GM12864 (cell line): ENCODE data around the gene NDUFAF2.
"Not testable (repeated sequence)": the region's sequence is repeated elsewhere in the genome, so short reads cannot be mapped to it uniquely, and the experiment has no call there.

Experiments
- DNase-seq: peaks from one replicate; pipeline ENCODE4 v3.0.0-alpha.2; 2011; ENCODE audit warnings: low read depth
- H3K4me3 ChIP-seq: 2 replicates; pipeline ENCODE4 v1.5.1; 2011; ENCODE audit warnings: mild to moderate bottlenecking, low read depth, low read length, control low read depth
- TF ChIP-seq, protein P1 (sequence below): IDR thresholded peaks from 2 replicates; pipeline ENCODE4 v1.5.1; 2011; ENCODE audit warnings: low read depth, mild to moderate bottlenecking, moderate library complexity, low read length, control low read depth, inconsistent platforms; ENCODE audit errors: missing control alignments

Gene NDUFAF2

GRCh38 chr5:61177716-61178115 lies 232.7 kb downstream of the NDUFAF2 start:
- peak; percentile 56 for DNase-seq
- no peak overlapping the region for H3K4me3 ChIP-seq
- TF ChIP-seq, protein P1, sequence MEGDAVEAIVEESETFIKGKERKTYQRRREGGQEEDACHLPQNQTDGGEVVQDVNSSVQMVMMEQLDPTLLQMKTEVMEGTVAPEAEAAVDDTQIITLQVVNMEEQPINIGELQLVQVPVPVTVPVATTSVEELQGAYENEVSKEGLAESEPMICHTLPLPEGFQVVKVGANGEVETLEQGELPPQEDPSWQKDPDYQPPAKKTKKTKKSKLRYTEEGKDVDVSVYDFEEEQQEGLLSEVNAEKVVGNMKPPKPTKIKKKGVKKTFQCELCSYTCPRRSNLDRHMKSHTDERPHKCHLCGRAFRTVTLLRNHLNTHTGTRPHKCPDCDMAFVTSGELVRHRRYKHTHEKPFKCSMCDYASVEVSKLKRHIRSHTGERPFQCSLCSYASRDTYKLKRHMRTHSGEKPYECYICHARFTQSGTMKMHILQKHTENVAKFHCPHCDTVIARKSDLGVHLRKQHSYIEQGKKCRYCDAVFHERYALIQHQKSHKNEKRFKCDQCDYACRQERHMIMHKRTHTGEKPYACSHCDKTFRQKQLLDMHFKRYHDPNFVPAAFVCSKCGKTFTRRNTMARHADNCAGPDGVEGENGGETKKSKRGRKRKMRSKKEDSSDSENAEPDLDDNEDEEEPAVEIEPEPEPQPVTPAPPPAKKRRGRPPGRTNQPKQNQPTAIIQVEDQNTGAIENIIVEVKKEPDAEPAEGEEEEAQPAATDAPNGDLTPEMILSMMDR, result no peak

DNA sequence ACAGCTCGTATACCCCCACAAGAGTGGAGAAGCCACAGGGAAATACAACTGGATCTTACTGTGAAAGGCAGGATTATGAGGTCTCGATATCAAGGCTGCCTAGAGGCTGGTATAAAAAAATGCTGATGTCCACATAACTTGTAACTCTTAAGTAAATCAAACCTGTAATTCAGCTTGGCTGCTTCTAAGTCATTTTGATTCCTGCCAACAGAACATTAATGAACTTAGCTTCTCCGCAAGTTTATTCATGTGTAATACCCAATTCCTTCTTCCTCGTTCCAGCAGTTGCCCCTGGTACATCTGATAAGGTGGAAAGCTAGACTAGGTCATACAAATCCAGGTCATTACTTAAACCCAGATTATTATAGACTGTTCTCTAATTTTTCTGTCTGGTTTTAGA lies 233.7 kb downstream of the NDUFAF2 start:
- no peak overlapping the region for H3K4me3 ChIP-seq
- TF ChIP-seq, protein P1, result no peak

DNA sequence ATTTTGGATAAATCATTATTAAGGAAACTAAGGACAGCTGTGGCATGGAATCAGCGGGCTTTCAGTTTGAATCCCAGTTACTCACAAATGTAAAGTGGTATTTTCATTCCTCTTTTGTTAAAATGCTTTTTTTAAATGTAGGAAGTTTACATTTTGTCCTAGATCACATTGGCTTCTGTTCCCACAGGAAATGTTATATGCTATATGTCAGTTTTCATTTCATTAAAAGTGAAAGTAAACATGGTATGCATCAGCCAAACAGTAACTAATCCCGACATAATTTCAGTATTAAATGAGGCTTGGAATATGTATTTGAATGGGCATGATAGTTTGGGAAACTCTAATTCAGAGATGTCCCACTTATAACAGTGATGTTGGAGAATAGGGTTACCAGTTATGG lies 235.9 kb downstream of the NDUFAF2 start:
- TF ChIP-seq, protein P1, result no peak
- H3K4me3 ChIP-seq, result no peak overlapping the region
- DNase-seq, result no peak

More for the DNA sequence above, 233.7 kb downstream of the NDUFAF2 start:
- no peak for DNase-seq

DNA sequence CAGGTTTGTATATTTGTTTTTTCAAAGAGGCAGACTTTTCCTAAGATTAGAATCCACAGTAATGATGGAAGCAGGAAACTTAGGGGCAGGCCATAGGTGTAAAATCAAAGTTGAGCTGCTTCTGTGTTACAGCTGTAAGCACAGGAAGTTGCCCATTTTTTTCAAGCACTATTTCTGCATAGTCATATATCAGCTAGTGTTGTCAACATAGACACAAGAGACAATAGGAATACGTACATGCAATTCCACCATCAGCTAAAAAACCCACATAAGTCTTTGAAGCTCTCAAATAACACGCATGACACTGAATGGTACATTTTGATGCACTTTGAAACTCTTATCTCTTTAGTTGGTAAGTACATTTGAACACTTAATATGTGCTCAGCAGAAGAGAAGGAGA lies 237.4 kb downstream of the NDUFAF2 start:
- TF ChIP-seq, protein P1, result no peak
- no peak for DNase-seq
- no peak overlapping the region for H3K4me3 ChIP-seq

- TF ChIP-seq, protein P1, result no peak
- H3K4me3 ChIP-seq, result no peak overlapping the region
- no peak for DNase-seq
Measured at GRCh38 chr5:61183538-61183937, 238.5 kb downstream of the NDUFAF2 start.

DNA sequence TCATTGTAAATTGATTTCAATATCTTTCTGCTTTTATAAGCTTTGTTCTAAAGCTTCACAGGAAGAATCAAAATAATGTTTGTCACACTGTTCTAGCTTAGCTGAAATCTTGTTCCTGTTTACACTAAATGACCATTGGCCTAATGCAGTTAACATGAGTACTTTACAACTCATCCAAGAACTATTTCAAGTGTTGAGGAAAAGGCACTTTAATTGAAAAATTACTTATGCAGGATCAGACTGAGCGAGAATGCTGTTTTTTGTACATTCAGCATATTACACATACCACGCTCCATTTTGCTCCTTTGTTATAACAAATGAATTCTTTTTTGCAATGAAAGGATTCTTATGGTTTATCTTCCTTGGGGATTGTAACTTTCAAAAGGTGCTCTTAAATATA lies 239.7 kb downstream of the NDUFAF2 start:
- DNase-seq, result no peak
- H3K4me3 ChIP-seq, result no peak overlapping the region
- TF ChIP-seq, protein P1, result no peak

GRCh38 chr5:61186634-61187033 lies 241.6 kb downstream of the NDUFAF2 start:
- TF ChIP-seq, protein P1, result no peak
- DNase-seq, result no peak
- H3K4me3 ChIP-seq, result no peak overlapping the region

DNA sequence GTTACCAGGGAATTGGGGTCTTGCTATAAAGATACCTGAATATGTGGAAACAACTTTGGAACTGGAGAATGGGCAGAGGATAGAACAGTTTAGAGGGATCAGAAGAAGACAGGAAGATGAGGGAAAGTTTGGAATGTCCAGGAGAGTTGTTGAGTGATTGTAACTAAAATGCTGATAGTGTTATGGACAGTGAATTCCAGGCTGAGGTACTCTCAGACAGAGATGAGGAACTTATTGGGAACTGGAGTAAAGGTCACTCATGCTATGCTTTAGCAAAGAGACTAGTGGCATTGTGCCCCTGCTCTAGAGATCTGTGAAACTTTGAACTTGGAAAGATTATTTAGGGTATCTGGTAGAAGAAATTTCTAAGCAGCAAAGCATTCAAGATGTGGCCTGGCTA lies 242.3 kb downstream of the NDUFAF2 start:
- not testable (repeated sequence) for DNase-seq, H3K4me3 ChIP-seq

GRCh38 chr5:61187826-61188225 lies 242.8 kb downstream of the NDUFAF2 start:
- not testable (repeated sequence) for DNase-seq, H3K4me3 ChIP-seq
